Amniotic epithelial cell (primary cell): ENCODE measurements around the gene PEAK3.

Source experiments
- DNase-seq: peaks from one replicate; pipeline ENCODE4 v3.0.0-alpha.2; 2010; ENCODE audit warnings: low read depth

The PEAK3 gene

DNA sequence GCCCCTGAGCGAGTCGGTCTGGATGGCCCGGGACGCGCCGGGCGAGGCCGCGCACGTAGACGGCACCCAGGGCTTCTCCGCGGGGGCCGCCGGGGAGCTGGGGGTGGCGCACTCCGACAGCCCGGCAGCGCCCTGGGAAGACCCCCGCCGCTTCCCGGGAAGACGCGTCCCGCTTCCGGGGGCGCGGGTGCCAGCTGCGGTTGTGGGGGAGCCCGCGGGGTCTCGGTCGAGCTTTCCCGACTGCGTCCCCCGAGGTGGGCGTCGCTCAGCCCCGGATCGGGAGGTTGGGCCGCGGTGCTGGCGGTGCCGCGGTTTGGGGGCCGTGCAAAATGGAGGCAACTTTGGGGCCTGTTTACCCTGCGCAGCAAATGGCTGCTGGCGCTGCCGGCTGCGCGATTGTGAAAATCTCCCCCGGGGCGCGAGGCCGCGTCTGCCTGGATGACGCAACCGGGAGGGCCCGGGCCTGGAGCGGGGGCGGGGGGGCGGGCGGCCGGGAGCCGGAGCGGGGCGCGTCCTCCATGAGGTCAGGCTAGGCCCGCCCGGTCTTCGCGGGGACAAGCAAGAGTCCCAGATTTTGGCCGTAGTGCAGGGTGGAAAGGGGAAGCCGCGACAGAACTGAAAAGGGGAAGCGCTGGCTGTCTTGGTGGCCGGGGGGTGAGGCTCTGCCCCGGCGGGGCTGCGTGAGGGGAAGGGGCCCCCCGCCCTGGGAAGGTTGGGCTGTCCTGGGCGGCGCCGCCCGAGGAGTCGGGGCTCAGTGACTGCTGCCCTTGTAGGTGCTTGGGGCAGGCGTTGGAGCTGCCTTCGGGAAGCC, 11.3 kb downstream of the PEAK3 start:
- DNase-seq, result peak; percentile 83

DNA sequence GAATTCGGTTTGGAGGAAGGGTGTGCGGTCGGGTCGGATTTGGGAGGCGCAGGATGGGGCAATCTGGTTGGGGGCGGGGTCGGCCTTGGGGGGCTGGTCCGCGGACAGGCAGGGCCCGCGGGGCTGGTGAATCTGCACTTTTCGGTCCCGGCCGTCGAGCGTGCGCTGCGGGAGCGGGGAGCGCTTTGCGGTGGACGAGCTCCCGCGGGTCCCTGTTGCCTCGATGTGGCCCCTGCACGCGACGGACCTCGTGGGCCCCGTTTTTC, 11.9 kb downstream of the PEAK3 start:
- DNase-seq, result no peak

DNA sequence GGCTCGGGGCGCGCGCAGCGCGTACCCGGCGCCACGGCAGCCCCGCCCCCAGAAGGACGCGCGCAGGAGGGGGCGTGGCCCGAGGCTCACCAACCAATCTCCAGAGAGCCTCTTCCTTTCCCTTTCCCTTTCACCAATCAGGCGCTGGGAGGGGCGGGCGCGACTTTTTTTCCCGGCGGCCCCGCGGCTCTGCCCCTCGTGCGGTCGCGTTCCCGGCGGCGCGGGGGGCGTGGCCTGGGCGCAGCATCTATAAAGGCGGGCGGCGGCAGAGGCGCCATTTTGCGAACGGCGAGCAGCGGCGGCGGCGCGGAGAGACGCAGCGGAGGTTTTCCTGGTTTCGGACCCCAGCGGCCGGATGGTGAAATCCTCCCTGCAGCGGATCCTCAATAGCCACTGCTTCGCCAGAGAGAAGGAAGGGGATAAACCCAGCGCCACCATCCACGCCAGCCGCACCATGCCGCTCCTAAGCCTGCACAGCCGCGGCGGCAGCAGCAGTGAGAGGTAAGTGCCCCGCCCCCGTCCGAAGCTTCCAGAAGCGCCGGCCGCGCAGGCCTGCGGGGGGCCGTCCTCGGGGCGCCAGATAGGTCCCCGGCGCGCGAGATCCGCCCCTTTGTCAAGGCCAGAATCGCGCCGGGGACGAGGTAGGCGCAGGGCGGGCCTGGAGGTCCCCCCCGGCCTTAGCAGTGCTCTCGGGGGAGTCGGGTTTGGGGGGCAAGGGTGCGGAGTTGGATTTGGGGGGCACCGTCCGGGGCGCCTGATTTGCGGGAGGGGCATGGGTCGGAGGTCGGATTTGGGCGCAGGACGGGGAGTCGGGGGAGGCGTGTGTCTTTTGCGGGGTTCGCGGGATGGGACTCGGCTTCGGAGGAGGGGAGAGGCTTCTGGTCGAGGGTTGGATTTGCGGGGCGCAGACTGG, 12.5 kb downstream of the PEAK3 start:
- peak; percentile 91 for DNase-seq

DNA sequence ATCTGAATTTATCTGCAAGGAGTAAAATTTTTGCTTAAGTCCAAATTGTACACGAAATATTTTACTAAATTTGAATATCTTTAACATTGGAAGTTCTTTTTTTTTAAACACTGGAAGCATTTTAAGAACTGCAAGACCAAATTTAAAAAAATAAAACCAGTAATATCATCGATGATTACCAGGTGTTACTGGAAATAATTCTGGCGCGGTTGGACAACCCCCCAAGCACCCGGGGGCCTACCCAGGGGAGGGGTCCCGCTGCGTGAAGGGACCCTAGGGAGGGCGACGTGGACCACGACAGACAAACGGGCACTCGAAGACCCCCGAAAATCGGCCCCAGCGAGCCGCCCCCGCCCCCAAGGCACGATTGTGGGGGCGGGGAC, 13.1 kb downstream of the PEAK3 start:
- no peak for DNase-seq

DNA sequence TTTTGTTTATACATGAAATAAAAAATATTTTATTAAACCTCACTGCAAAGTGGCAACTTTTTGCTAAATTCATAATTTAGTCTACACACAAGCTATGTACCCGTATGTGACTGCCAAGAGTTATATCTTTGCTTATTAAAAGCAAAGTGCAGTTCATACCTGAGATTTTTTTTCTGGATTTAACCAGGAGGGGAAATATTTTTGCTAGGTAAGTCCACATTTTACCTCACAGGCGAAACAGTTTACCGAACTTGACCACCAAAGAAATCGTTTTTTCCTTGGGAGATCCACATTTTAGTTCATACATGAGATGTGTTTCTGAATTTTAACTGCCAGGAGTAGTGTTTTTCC, 13.5 kb downstream of the PEAK3 start:
- no peak for DNase-seq

DNA sequence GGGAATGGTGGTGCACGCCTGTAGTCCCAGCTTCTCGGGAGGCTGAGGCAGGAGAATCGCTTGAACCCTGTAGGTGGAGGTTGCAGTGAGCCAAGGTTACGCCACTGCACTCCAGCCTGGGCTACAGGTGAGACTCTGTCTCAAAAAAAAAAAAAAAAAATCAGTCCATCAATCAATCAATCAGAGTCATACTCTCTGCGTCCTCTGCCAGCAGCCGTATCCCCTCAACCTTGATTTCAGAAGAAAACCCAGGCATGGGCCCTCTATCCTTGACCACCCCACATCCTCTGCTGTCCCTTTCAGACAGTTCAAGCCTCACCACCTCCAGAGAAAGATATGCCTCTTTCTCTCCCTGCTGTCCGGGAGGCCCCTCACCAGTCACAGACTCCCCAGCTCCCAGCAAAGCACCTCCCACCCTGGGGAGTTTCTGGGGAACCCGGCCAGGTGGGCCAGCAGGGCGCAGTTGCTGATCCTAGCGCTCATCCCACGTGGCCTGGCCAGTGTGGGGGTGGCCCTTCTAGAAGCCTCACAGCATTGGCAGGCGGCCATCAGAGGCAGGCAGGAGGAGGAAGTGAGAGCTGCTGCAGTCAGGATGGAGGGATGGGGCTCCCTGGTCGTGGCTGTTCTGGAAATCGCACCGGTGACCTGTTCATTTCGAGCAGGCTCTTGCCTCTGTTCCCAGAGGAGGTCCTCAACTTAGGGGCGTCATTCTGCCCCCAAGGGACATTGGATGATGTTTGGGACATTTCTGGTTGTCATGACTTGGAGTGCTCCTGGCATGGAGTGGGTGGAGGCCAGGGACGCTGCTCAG, 15.6 kb downstream of the PEAK3 start:
- DNase-seq, result peak; percentile 76

DNA sequence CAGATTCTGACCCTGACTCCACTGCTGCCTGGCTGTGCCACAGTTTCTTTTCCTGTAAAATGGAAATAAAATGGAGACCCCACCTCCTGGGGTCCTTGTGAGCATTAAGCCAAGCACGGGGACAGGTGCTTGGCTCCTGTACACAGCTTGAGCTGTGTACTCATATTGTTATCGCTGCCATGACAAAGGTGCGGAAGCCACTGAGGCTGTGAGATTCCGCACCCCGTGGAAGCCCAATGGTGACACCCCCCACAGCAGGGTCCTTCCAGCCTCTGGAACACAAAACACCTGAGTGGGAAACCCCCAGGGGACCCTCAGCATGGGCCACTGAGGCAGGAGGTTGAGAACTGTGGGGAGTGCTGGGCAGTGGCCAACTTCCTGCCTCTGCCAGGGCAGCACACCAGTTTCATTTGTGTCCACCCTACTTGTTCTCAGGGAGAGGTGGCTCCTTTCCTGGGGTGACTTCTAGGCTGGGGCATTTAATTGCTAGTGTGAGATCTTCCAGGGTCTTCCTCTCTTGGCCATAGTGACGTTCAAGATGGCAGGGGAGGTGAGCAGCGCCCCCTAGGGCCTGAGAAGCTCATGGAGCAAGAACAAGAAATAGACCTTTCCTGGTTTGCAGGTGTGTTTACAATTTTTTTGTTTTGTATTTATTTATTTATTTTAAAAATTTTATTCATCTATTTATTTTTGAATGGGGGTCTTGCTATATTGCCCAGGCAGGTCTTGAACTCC, 20.4 kb downstream of the PEAK3 start:
- no peak for DNase-seq

DNA sequence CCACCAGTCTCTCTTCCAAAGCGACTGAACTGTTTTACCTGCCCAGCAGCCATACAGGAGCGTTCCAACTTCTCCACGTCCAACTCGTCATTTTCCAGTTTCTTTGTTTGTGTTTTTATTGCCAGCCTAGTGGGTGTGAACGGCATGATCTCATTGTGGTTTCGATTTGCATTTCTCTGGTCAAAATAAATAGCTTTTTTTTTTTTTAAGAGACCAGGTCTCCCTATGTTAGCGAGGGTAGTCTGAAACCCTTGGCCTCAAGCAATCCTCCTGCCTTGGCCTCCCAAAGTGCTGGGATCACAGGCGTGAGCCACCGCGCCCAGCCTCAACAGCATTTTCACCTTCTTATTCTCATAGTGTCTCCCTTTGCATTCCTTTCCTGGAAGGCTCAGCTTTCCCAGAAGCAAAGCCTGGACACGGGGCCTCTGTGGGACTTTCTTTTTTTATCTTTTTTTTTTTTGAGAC, 21.6 kb downstream of the PEAK3 start:
- DNase-seq, result no peak

DNA sequence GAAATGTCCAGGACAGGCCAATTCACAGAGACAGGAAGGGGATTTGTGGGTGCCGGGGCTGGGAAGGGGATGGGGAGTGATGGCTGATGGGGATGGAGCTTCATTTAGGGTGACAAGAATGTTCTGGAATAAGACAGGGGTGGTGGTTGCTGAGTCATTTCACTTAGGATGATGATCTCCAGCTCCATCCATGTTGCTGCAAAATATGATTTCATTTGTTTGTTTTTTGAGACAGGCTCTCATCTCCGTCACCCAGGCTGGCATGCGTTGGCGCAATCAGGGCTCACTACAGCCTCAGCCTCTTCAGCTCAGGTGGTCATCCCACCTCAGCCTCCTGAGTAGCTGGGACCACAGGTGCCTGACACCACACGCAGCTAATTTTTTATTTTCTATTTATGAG, 22.6 kb downstream of the PEAK3 start:
- peak; percentile 49 for DNase-seq

DNA sequence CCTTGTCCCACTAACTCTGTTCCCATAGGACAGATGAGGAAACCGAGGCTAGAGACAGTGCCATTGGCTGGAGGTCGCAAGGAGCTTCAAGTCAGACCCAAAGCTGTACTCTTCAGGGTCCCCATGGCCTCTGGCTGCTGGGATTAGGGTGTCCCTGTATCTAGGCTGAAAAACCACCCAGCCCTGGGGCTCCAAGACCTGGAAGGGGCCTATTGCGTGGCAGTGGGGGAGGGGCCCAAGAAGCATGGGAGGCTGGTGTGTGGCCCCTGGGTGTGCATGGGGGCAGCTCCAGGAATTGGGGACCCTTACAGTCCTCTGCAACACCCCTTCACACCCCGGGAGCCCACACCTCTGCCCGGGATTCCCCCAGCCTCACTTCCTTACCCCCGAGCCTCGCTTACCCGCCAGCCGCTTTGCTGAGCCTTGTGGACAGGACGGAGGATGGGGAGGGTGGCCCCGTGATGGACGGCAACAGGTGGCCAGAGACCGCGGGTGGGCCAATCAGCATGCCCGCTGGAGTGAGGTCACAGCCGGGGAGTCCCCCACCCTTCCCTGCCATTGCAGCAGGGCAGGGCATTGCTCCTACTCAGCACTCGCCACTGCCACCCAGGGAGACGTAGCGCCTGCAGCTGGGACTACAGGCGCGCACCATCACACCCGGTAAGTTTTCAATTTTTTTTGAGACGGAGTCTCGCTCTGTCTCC, 25.8 kb downstream of the PEAK3 start, which contains the start of gene JSRP1:
Gene JSRP1 (minus strand): TSS at position 436 of the 704 bp plus-strand sequence. CDS start 1,103 bp downstream, outside the sequence.
- no peak for DNase-seq

DNA sequence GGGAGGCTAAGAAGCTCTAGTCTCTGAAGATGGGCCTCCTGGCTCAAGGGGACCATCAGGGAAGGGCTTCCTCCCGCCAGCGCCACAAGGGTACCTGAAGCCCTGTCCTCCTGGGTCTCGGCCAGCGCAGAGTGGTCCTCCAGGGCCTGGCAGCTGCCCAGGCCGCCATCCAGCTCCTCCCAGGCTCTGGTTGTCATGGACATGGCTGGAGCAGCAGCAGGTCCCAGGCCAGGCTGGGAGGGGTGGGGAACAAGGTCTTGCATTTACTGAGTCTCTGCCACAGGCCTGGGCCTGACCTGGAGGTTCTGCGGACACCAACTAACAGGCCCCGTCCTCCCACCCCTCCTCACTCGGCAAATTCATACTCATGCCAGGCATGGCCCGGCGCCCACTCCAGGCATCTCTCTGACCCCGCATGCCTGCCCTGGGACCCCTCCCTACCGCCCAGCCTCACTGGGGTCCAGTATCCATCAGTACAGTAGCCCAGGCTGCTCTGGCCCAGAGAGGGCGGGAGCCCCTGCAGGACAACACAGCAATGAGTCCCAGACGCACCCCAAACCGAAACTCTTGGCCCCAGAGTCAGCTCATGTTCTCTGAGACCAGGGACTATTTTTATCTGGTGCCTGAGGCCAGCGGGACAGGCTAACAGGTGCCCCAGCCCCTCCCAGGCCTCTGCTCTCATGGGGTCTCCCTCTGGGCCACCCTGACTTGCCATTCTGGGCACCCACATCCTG, 26.7 kb downstream of the PEAK3 start:
- no peak for DNase-seq

DNA sequence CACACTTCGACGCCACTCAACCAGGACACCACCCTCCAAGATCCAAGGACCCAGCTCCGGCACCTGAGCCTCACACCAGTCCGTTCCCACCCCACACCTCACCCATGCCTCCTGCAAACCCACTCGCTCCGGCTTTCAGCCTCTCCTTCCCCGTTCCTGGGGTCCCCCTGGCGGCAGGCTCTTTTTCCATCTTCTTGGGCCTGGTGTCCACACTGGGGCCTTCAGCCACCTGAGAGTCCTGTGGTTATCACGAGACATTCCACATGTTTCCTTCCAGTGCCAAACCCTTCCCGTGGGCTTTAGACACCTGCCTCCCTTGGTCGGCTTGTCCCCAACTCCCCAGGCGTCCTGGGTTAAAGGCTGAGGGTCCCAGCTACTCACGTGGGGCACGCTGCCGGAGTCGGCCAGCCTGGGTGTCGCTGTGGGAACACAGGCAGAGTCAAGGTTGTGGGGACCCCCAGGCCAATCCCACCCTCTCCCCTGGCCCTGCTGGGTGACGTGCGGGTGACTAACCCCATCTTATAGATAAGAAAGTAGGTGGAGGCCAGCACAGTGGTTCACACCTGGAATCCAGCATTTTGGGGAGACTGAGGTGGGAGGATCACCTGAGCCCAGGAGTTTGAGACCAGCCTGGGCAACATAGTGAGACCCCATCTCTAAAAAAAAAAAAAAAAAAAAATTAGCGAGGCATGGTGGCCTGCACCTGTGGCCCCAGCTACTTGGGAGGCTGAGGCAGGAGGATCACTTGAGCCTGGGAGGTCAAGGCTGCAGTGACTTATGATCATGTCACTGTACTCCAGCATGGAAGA, 27.7 kb downstream of the PEAK3 start:
- DNase-seq, result no peak

DNA sequence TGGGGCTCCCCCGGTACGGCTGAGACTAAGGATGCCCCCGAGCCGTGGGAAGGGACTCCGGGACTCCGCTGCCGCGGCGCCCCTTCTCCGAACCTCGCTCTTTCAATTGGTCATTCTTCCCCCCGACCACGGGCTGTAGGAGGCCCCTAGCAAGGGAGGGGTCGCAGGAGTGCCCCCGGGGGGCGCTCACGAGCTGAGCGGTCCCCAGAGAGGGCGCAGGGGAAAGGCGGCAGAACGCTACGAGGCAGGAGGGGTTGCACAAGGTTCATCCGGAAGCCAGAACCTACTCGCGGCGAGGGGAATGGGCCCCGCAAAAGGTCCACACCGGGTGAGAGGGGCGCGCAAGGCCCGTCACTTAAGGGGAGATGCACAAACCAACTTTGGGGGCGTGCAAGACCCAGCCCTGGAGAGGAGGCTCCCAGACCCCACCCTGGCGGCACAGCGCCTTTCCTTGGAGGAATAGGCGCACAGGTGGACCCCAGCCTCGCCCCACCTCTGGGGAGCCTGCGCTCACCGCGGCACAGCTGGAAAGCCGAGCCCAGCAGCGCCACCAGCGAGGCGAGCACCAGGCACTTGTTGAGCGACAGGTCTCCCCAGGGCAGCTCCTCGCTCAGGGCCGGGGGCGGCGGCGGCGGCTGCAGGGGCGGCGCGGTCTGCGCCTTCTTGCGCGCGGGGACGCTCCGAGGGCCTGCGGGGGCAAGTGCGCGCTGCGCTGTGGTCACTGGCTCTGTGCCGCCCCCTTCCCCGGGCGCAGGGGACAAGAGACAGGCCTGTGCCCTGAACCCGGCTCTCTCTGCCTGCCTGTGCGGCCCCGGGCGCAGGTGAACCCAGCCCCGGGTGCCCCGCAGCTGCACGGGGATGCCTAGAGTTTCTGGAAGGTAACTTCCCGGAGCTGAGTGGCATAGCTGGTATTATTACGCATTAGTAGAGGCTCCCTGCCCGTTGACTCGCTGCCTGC, 28.6 kb downstream of the PEAK3 start:
- DNase-seq, result no peak

DNA sequence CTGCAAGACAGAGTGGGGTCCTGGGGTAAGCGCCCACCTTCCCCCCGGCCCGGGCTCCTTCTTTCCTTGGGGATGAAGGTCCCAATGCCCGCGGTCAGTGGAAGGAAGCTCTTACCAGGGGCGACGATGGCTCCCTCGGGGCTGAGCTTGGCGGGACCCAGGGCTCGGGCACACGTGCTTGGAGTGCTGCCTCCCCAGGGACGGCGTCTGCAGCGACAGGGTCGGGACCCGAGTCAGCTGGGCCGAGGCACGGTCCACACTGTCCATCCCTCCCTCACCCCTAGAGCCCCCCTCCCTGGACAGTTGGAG, 29.2 kb downstream of the PEAK3 start:
- no peak for DNase-seq

DNA sequence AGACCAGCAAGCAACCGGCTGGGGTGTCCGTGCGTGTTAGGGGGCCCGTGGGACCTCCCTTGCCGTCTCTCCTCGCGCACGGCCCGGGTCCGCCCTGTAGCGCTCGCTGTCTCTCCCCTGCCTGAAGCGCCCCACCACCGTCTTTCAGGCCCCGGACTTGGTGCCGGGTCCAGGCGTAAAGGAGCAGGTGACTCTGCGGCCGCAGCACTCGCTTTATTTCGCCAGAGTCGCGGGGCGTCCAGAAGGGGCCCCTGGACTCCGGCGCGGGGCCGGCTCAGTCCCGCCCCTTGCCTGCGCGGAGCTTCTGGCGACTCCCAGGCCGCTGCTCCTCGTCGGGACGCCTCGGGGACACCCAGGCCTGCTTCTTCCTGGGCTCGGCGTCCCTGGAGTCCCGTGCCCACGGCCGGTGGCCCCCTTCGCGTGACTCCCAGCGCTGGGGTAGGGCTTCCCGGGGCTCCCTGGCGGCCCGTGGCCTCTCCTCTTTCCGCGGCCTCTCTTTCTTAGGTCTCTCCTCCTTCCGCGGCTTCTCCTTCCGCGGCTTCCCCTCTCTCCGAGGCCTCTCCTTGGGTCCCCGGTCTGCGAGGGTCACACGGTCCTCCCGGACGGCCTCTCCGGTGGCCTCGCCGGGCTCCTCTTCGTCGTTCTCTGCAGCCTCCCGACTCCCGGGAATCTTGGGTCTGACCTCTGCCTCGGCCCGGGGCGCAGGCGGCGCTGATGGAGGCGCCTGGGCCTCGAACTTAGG, 29.7 kb downstream of the PEAK3 start:
- DNase-seq, result no peak

DNA sequence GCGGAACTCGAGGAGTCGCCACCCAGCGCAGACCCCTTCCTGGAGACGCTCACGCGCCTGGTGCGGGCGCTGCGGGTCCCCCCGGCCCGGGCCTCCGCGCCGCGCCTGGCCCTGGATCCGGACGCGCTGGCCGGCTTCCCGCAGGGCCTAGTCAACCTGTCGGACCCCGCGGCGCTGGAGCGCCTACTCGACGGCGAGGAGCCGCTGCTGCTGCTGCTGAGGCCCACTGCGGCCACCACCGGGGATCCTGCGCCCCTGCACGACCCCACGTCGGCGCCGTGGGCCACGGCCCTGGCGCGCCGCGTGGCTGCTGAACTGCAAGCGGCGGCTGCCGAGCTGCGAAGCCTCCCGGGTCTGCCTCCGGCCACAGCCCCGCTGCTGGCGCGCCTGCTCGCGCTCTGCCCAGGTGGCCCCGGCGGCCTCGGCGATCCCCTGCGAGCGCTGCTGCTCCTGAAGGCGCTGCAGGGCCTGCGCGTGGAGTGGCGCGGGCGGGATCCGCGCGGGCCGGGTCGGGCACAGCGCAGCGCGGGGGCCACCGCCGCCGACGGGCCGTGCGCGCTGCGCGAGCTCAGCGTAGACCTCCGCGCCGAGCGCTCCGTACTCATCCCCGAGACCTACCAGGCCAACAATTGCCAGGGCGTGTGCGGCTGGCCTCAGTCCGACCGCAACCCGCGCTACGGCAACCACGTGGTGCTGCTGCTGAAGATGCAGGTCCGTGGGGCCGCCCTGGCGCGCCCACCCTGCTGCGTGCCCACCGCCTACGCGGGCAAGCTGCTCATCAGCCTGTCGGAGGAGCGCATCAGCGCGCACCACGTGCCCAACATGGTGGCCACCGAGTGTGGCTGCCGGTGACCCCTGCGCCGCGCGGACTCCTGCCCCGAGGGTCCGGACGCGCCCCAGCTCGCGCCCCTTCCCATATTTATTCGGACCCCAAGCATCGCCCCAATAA, 30.6 kb downstream of the PEAK3 start:
- no peak for DNase-seq

DNA sequence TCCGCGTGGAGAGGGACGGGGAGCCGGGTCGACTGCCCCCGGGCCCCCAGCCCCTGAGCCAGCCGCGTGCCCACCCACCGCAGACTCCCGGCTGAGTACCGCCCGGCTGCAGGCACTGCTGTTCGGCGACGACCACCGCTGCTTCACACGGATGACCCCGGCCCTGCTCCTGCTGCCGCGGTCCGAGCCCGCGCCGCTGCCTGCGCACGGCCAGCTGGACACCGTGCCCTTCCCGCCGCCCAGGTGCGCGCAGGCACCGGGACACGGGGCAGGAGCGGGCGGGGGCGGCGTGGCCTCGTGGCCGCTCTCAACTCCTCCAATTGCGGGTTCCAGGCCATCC, 31.2 kb downstream of the PEAK3 start:
- DNase-seq, result no peak
